Thyroid gland (tissue), 4 donors: ENCODE results near the gene PAM16.

Source experiments
- CTCF ChIP-seq, 6 experiments: fragments of 200-600 bp in 3 of 6; fragments of 450-650 bp in 3 of 6; sonication (generic) in 3 of 6; IDR thresholded peaks; one replicate each; pipeline ENCODE4 v1.5.1; 2016 to 2019; ENCODE audit warnings: antibody characterized with exemption in 6 of 6, mild to moderate bottlenecking in 2 of 6, inconsistent platforms in 1 of 6, moderate library complexity in 1 of 6
- POLR2A ChIP-seq, 2 donors: fragments of 450-650 bp; IDR thresholded peaks; one replicate each; pipeline ENCODE4 v1.6.1; 2017; ENCODE audit warnings: antibody characterized with exemption in 2 of 2, mild to moderate bottlenecking in 2 of 2, moderate library complexity in 1 of 2

- TF ChIP-seq CTCF (IDR thresholded peaks at IDR 0.05) (no peak), POLR2A (IDR thresholded peaks at IDR 0.05) (no peak)
Measured at GRCh38 chr16:4338125-4338582, 13.0 kb downstream of the PAM16 start.
